SH-SY5Y (cell line): ENCODE measurements around the gene RHBDL1.

Experiments
- GATA2 ChIP-seq: IDR thresholded peaks from 2 replicates; pipeline ENCODE4 v1.6.1; 2011; ENCODE audit warnings: mild to moderate bottlenecking, low read depth, low read length
- GATA3 ChIP-seq: IDR thresholded peaks from 2 replicates; pipeline ENCODE4 v1.6.1; 2011; ENCODE audit warnings: low read depth, mild to moderate bottlenecking, low read length, moderate library complexity

The RHBDL1 gene

GRCh38 chr16:680625-680945 lies 5.1 kb downstream of the RHBDL1 start:
- no peak for TF ChIP-seq GATA3
- no peak for TF ChIP-seq GATA2

GRCh38 chr16:680967-681745 lies 5.7 kb downstream of the RHBDL1 start:
- TF ChIP-seq GATA3 = no peak
- no peak for TF ChIP-seq GATA2

GRCh38 chr16:681746-682427 lies 6.4 kb downstream of the RHBDL1 start:
- no peak for TF ChIP-seq GATA2
- TF ChIP-seq GATA3 = no peak

- TF ChIP-seq GATA2 (no peak), GATA3 (no peak)
Observed at GRCh38 chr16:682493-683395, 7.3 kb downstream of the RHBDL1 start.

- TF ChIP-seq GATA2 = no peak
- TF ChIP-seq GATA3 = no peak
Observed at GRCh38 chr16:683396-684070, 8.1 kb downstream of the RHBDL1 start.

GRCh38 chr16:684071-684794 lies 8.8 kb downstream of the RHBDL1 start, which contains the start of gene JMJD8:
JMJD8 (minus strand) TSS chr16:684334; CDS start chr16:684319, 15 bp downstream.
- TF ChIP-seq GATA2 = no peak

GRCh38 chr16:684961-685696 lies 9.7 kb downstream of the RHBDL1 start:
- TF ChIP-seq GATA3 = no peak
- no peak for TF ChIP-seq GATA2

DNA sequence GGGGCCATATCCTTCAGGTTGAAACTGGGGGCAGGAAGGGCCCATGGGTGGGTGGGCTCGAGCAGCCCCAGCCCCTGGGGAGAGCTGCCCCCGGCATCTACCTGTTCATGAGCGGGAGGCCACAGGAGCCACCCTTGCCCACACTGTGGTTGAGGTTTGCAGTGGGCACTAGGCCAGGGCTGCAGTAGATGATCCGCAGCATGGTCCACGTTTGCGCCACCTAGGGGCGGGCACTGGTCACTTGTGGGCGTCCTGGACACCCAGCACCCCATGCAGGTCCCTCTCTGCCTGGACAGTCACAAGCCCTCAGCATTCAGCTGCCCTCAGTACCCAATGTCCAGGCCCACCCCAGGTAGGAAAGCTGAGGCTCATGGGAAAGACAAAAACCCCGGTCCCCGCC lies 10.5 kb downstream of the RHBDL1 start:
- TF ChIP-seq GATA3 (no peak), GATA2 (no peak)

DNA sequence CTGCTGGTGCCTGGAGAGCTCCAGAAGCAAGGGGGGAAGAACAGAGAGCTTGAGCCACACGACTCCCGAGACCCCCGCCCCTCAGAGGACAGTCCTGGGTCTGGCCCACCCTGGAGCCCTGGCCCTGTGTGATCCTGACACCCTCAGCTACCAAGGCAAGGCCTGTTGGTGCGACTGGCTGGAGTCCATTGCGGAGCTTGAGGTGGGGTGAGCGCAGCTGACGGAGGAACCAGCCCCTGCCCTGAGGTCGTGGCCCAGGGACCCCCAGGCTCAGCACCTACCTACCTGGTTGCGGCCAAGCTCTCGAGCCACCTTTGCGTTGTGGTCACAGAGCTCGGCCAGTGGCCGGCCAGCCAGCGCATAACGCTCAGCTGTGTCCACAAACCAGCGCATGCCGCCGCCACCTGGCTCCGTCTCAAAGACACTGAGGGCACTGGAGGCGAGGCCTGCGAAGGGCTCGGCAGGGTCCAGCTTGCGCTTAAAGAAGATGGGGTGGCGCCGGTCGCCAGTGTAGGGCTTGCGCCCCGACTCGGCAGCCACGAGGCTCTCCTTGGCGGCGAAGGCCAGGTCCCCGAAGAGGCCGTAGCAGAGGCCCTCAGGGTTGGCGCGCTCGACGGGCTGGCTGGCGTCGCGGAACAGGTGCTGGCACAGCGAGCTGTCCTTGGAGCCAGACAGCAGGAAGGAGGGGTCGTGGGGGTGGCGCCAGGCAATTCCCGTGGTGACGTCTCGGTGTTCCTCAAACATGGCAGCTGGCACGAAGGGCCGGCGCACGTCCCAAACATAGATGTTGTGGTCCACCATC lies 11.2 kb downstream of the RHBDL1 start:
- TF ChIP-seq GATA3 (no peak), GATA2 (no peak)

DNA sequence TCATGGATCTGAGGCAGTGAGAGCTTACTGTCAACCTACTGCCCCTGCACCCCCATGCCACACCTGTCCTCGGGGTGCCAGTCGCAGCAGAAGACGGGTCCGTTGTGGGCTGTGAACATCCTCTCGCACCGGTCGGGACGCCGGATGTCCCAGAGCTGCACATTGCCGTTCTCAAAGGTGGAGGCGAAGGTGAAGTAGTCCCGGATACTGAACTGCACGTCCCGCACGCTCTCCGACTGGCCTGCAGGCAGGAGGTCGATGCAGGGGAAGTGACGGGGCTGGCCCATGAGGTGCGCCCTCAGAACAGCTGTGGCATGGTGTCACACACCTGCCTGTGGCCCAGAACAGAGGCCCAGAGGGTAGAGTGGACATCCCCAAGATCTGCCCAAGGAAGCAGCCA lies 12.0 kb downstream of the RHBDL1 start:
- TF ChIP-seq GATA2 (no peak), GATA3 (no peak)

- no peak for TF ChIP-seq GATA3
- TF ChIP-seq GATA2 = no peak
Observed at GRCh38 chr16:689175-689897, 13.9 kb downstream of the RHBDL1 start.
